Lower lobe of right lung (tissue), 2 donors: ENCODE data around the gene SETD5. TPM values are rescaled to one million over a fixed set of nuclear protein-coding genes. Genes with fewer than 3 reads are reported as not detected.

Experiments used
- ATAC-seq, 2 donors: fragments of 200-7000 bp; cut with Tn5 transposase; one replicate each; pipeline ENCODE4 v1.9.1; 2020 to 2022; ENCODE audit warnings: mild to moderate bottlenecking in 2 of 2, moderate library complexity in 2 of 2
- DNase-seq: peaks from one replicate; pipeline ENCODE4 v3.0.0-alpha.2; 2020
- H3K27ac ChIP-seq: fragments of 200-600 bp; one replicate; pipeline ENCODE4 v1.8.0; 2022
- H3K27me3 ChIP-seq: fragments of 200-600 bp; one replicate; pipeline ENCODE4 v1.8.0; 2022; ENCODE audit warnings: low read depth
- H3K36me3 ChIP-seq: fragments of 200-600 bp; one replicate; pipeline ENCODE4 v1.8.0; 2022; ENCODE audit warnings: mild to moderate bottlenecking
- H3K4me1 ChIP-seq: fragments of 200-600 bp; one replicate; pipeline ENCODE4 v1.8.0; 2022
- H3K4me3 ChIP-seq: fragments of 200-600 bp; one replicate; pipeline ENCODE4 v1.8.0; 2022; ENCODE audit warnings: mild to moderate bottlenecking
- H3K9me3 ChIP-seq: fragments of 200-600 bp; one replicate; pipeline ENCODE4 v1.8.0; 2022
- intact Hi-C: fragments of 100-400 bp; cut with DNase I; formaldehyde crosslinking; loops from one replicate; pipeline ENCODE4 v1.11.0; 2022
- total RNA-seq: library from RNA; stranded (reverse); fragmentation: NEBNext Ultra II Directional; extraction: Animal tissue kit (Norgen Biotek cat#: 25700); gene quantifications from one replicate; pipeline ENCODE4 v1.2.1, GENCODE V29; 2021
- TF ChIP-seq, protein P1 (sequence below): fragments of 200-600 bp; IDR thresholded peaks from one replicate; pipeline ENCODE4 v1.8.0; 2022; ENCODE audit warnings: antibody characterized with exemption, mild to moderate bottlenecking
- donor health status: DM: no; HTN: yes; CAD: no; lungs with severe emphysema.

Gene SETD5
- total RNA-seq, 1 donor from 2014 or later = 116 TPM

DNA sequence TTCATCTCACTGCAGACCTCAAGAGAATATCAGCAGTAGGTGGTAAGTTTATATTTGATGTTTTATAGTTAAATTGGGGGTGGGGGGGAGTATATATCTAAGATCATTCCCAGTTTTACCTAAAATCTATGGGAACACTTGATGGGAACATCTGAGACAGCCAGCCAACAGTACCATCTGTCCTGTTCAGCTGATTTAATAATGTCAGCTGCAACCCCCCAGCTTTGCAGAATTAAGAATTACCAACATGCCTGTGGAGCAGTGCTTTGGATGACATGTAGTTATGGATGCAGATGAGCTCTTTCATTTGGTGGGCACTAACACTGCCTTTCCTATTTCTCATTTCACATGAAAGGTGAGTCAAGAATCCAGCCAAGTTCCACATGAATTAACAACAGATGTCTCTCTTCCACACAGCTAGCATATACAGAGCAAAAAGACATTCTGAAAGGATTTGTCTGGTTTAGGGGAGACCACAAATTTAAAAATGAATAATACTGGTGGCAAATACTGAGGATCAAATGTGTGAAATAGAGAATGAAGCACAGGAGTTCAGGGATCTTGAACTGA lies 76.2 kb downstream of the SETD5 start:
- H3K4me3 ChIP-seq = no peak overlapping the region
- ATAC-seq (no peak), DNase-seq (no peak)
- H3K36me3 ChIP-seq = peaks cover 100% of the 10 kb centered on the region
- H3K27ac ChIP-seq = no peak overlapping the region
- TF ChIP-seq, protein P1, sequence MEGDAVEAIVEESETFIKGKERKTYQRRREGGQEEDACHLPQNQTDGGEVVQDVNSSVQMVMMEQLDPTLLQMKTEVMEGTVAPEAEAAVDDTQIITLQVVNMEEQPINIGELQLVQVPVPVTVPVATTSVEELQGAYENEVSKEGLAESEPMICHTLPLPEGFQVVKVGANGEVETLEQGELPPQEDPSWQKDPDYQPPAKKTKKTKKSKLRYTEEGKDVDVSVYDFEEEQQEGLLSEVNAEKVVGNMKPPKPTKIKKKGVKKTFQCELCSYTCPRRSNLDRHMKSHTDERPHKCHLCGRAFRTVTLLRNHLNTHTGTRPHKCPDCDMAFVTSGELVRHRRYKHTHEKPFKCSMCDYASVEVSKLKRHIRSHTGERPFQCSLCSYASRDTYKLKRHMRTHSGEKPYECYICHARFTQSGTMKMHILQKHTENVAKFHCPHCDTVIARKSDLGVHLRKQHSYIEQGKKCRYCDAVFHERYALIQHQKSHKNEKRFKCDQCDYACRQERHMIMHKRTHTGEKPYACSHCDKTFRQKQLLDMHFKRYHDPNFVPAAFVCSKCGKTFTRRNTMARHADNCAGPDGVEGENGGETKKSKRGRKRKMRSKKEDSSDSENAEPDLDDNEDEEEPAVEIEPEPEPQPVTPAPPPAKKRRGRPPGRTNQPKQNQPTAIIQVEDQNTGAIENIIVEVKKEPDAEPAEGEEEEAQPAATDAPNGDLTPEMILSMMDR = no peak
- H3K4me1 ChIP-seq = no peaks in the 10 kb centered on the region
- H3K27me3 ChIP-seq = no peaks in the 10 kb centered on the region
- intact Hi-C loops = no loop called here
- H3K9me3 ChIP-seq = no peaks in the 10 kb centered on the region

- H3K27ac ChIP-seq = no peak overlapping the region
- H3K27me3 ChIP-seq = no peaks in the 10 kb centered on the region
- DNase-seq (no peak), ATAC-seq (no peak)
- no peak overlapping the region for H3K4me3 ChIP-seq
- peaks cover 100% of the 10 kb centered on the region for H3K36me3 ChIP-seq
- TF ChIP-seq, protein P1 = no peak
- H3K4me1 ChIP-seq = no peaks in the 10 kb centered on the region
- intact Hi-C loops = no loop called here
- no peaks in the 10 kb centered on the region for H3K9me3 ChIP-seq
These were observed 77.1 kb downstream of the SETD5 start for GRCh38 chr3:9474482-9474881.

- TF ChIP-seq, protein P1 = no peak
- ATAC-seq (no peak), DNase-seq (no peak)
- Histone ChIP-seq H3K4me1 (no peaks in the 10 kb centered on the region), H3K27ac (no peak overlapping the region), H3K36me3 (peaks cover 97% of the 10 kb centered on the region), H3K27me3 (no peaks in the 10 kb centered on the region), H3K4me3 (no peak overlapping the region), H3K9me3 (no peaks in the 10 kb centered on the region)
- intact Hi-C loops = no loop called here
These were observed 79.5 kb downstream of the SETD5 start for GRCh38 chr3:9476935-9477334.

- no peak for DNase-seq
- intact Hi-C loops = no loop called here
- Histone ChIP-seq H3K4me1 (no peaks in the 10 kb centered on the region), H3K4me3 (no peak overlapping the region), H3K36me3 (peaks cover 80% of the 10 kb centered on the region), H3K27me3 (no peaks in the 10 kb centered on the region), H3K27ac (no peak overlapping the region), H3K9me3 (no peaks in the 10 kb centered on the region)
- TF ChIP-seq, protein P1 = no peak
- no peak for ATAC-seq
These were observed 82.8 kb downstream of the SETD5 start for GRCh38 chr3:9480265-9480664.

- intact Hi-C loops = no loop called here
- no peaks in the 10 kb centered on the region for H3K9me3 ChIP-seq
- peaks cover 34% of the 10 kb centered on the region for H3K36me3 ChIP-seq
- no peak overlapping the region for H3K4me3 ChIP-seq
- H3K27ac ChIP-seq = no peak overlapping the region
- TF ChIP-seq, protein P1 = no peak
- ATAC-seq (no peak), DNase-seq (no peak)
- no peaks in the 10 kb centered on the region for H3K27me3 ChIP-seq
- H3K4me1 ChIP-seq = no peaks in the 10 kb centered on the region
These were observed 87.8 kb downstream of the SETD5 start for GRCh38 chr3:9485248-9485647.
